ENCODE data around the gene SUFU. TPM values are rescaled to one million over a fixed set of nuclear protein-coding genes. Genes with fewer than 3 reads are reported as not detected.

Gene SUFU
- total RNA-seq, 1 donor from 2014 or later = 0.79 TPM

- no peak for TF ChIP-seq CTCF (IDR thresholded peaks at IDR 0.05; ENCODE audit: insufficient read depth, low read length, severe bottlenecking)
- no peak overlapping the region for H3K4me3 ChIP-seq (ENCODE audit: low read depth, low read length)
- no peaks in the 10 kb centered on the region for H3K27me3 ChIP-seq (ENCODE audit: control insufficient read depth, insufficient read depth, low read length)
- no peak for DNase-seq (ENCODE audit: low read depth)
- peaks cover 18% of the 10 kb centered on the region for H3K36me3 ChIP-seq (ENCODE audit: control insufficient read depth, insufficient read depth, low read length)
- FAIRE-seq = no peak
Observed at GRCh38 chr10:102652170-102652916, 148.6 kb downstream of the SUFU start.

GRCh38 chr10:102653060-102653459 is 149.3 kb downstream of the SUFU start:
- Histone ChIP-seq H3K36me3 (ENCODE audit: control insufficient read depth, insufficient read depth, low read length) (peaks cover 18% of the 10 kb centered on the region), H3K4me3 (ENCODE audit: low read depth, low read length) (no peak overlapping the region), H3K27me3 (ENCODE audit: control insufficient read depth, insufficient read depth, low read length) (no peaks in the 10 kb centered on the region)
- TF ChIP-seq CTCF (IDR thresholded peaks at IDR 0.05; ENCODE audit: insufficient read depth, low read length, severe bottlenecking) = no peak
- DNase-seq (ENCODE audit: low read depth) = no peak
- FAIRE-seq = no peak

- DNase-seq (ENCODE audit: low read depth) = no peak
- TF ChIP-seq CTCF (IDR thresholded peaks at IDR 0.05; ENCODE audit: insufficient read depth, low read length, severe bottlenecking) = no peak
- Histone ChIP-seq H3K4me3 (ENCODE audit: low read depth, low read length) (no peak overlapping the region), H3K27me3 (ENCODE audit: control insufficient read depth, insufficient read depth, low read length) (no peaks in the 10 kb centered on the region), H3K36me3 (ENCODE audit: control insufficient read depth, insufficient read depth, low read length) (peaks cover 18% of the 10 kb centered on the region)
- no peak for FAIRE-seq
Observed at GRCh38 chr10:102654566-102654965, 150.8 kb downstream of the SUFU start.

GRCh38 chr10:102654969-102655368 is 151.2 kb downstream of the SUFU start:
- no peak for TF ChIP-seq CTCF (IDR thresholded peaks at IDR 0.05; ENCODE audit: insufficient read depth, low read length, severe bottlenecking)
- Histone ChIP-seq H3K4me3 (ENCODE audit: low read depth, low read length) (no peak overlapping the region), H3K36me3 (ENCODE audit: control insufficient read depth, insufficient read depth, low read length) (peaks cover 16% of the 10 kb centered on the region), H3K27me3 (ENCODE audit: control insufficient read depth, insufficient read depth, low read length) (no peaks in the 10 kb centered on the region)
- no peak for DNase-seq (ENCODE audit: low read depth)
- FAIRE-seq = no peak

- TF ChIP-seq CTCF (IDR thresholded peaks at IDR 0.05; ENCODE audit: insufficient read depth, low read length, severe bottlenecking) = no peak
- peaks cover 16% of the 10 kb centered on the region for H3K36me3 ChIP-seq (ENCODE audit: control insufficient read depth, insufficient read depth, low read length)
- FAIRE-seq = no peak
- no peaks in the 10 kb centered on the region for H3K27me3 ChIP-seq (ENCODE audit: control insufficient read depth, insufficient read depth, low read length)
- no peak for DNase-seq (ENCODE audit: low read depth)
- H3K4me3 ChIP-seq (ENCODE audit: low read depth, low read length) = no peak overlapping the region
Observed at GRCh38 chr10:102656026-102656425, 152.3 kb downstream of the SUFU start.

Data from bronchial epithelial cell (primary cell).